Cardiac fibroblast (primary cell): ENCODE measurements around the gene DESI2.

ENCODE experiments used
- DNase-seq, 2 donors: peaks; one replicate each; pipeline versions ENCODE4 v3.0.0 to v3.0.0-alpha.2; 2010; ENCODE audit warnings: low read depth in 2 of 2
- H3K4me3 ChIP-seq, 2 donors: replicated peaks in 1 of 2; 1 replicate in 1 of 2; 2 replicates in 1 of 2; pipeline ENCODE4 v1.5.1; 2011; ENCODE audit warnings: low read depth in 2 of 2, low read length in 2 of 2, mild to moderate bottlenecking in 2 of 2, moderate library complexity in 1 of 2
- CTCF ChIP-seq: IDR thresholded peaks from one replicate; pipeline ENCODE4 v1.5.1; 2011; ENCODE audit warnings: low read depth, mild to moderate bottlenecking, low read length, inconsistent platforms

Gene DESI2

GRCh38 chr1:244712669-244713068 lies 59.7 kb downstream of the DESI2 start:
- no peak overlapping the region for H3K4me3 ChIP-seq
- no peak for DNase-seq
- no peak for TF ChIP-seq CTCF

GRCh38 chr1:244713332-244713731 lies 60.4 kb downstream of the DESI2 start:
- no peak for TF ChIP-seq CTCF
- no peak for DNase-seq
- H3K4me3 ChIP-seq = no peak overlapping the region

GRCh38 chr1:244727871-244728474 lies 75.0 kb downstream of the DESI2 start:
- no peak for TF ChIP-seq CTCF
- H3K4me3 ChIP-seq = no peak overlapping the region
- no peak for DNase-seq

- peak overlapping the region; percentile 53 to 54 for H3K4me3 ChIP-seq
- DNase-seq = peak; percentile 43 to 58
- TF ChIP-seq CTCF = no peak
Measured at GRCh38 chr1:244730153-244730933, 77.4 kb downstream of the DESI2 start.

GRCh38 chr1:244730934-244731434 lies 78.1 kb downstream of the DESI2 start:
- H3K4me3 ChIP-seq = peak overlapping the region in 1 of 2 donors; percentile 14
- no peak for DNase-seq
- TF ChIP-seq CTCF = no peak

GRCh38 chr1:244731651-244732050 lies 78.7 kb downstream of the DESI2 start:
- no peak for TF ChIP-seq CTCF
- DNase-seq = no peak

More at GRCh38 chr1:244731651-244732050, 78.7 kb downstream of the DESI2 start:
- no peak overlapping the region for H3K4me3 ChIP-seq
